ENCODE data around the gene PLEKHG2.

- TF ChIP-seq ELK1 (CRISPR knock-in tag; IDR thresholded peaks at IDR 0.05) (no peak), ZNF143 (CRISPR knock-in tag; IDR thresholded peaks at IDR 0.05) (peak; percentile 53; the same call in 1 of the 2 replicates), RB1 (IDR thresholded peaks at IDR 0.05; ENCODE audit: low read depth) (peak; percentile 37; the same call in 1 of the 2 replicates), FIP1L1 (IDR thresholded peaks at IDR 0.05; ENCODE audit: low read depth, low read length, poor library complexity, severe bottlenecking) (no peak), USF1 (CRISPR knock-in tag; IDR thresholded peaks at IDR 0.05) (no peak; the same call in 1 of the 2 replicates), ELF4 (CRISPR knock-in tag; IDR thresholded peaks at IDR 0.05) (peak; percentile 70; the same call in 1 of the 2 replicates), EZH2 (IDR thresholded peaks at IDR 0.05; ENCODE audit: borderline replicate concordance, low read depth, low read length) (no peak), ZBTB33 (CRISPR knock-in tag; IDR thresholded peaks at IDR 0.05) (no peak), EP300 (IDR thresholded peaks at IDR 0.05; ENCODE audit: low read length) (peak; percentile 41; the same call in 1 of the 2 replicates), ZBTB34 (CRISPR knock-in tag; IDR thresholded peaks at IDR 0.05) (no peak), EHMT2 (IDR thresholded peaks at IDR 0.05) (no peak), CTCF (IDR thresholded peaks at IDR 0.05 in 2 of 3, conservative IDR thresholded peaks at IDR 0.05 in 1 of 3; ENCODE audit: insufficient read depth in 2 of 3, low read depth in 1 of 3, low read length in 3 of 3) (peak in 1 of 3 experiments; percentile 28; a peak in 1 of 6 replicates)
Observed at GRCh38 chr19:39445196-39446111, 33.0 kb downstream of the PLEKHG2 start, which contains the start of gene SUPT5H.
